Calu3 (cell line): ENCODE data around the gene NBAS. TPM values are rescaled to one million over a fixed set of nuclear protein-coding genes. Genes with fewer than 3 reads are reported as not detected.

Experiments used
- BruUV-seq: library from RNA; stranded (reverse); fragments of 400-500 nt; replicated peaks from 2 replicates; lab custom pipeline; 2021; lab: Mats Ljungman, UMichigan
- CTCF ChIA-PET: fragments of 300-600 bp; sonication (Branson Sonifier 250); formaldehyde crosslinking; loops from one replicate; lab custom pipeline; 2022; ENCODE audit warnings: antibody characterized with exemption; lab: Charles Lee
- DNase-seq: peaks from one replicate; pipeline ENCODE4 v3.0.0; 2022
- H3K27ac Mint-ChIP-seq: one replicate; pipeline ENCODE4 v1.8.0; 2022; ENCODE audit warnings: mixed read lengths; ENCODE audit not compliant: unreplicated experiment
- H3K27me3 Mint-ChIP-seq: one replicate; pipeline ENCODE4 v1.8.0; 2022; ENCODE audit warnings: mixed read lengths; ENCODE audit not compliant: unreplicated experiment
- H3K36me3 Mint-ChIP-seq: one replicate; pipeline ENCODE4 v1.8.0; 2022; ENCODE audit warnings: mild to moderate bottlenecking, moderate library complexity, mixed read lengths; ENCODE audit not compliant: insufficient read depth, unreplicated experiment
- H3K4me1 Mint-ChIP-seq: one replicate; pipeline ENCODE4 v1.8.0; 2022; ENCODE audit warnings: mild to moderate bottlenecking, low read depth, mixed read lengths; ENCODE audit not compliant: unreplicated experiment
- H3K4me3 Mint-ChIP-seq: one replicate; pipeline ENCODE4 v1.8.0; 2022; ENCODE audit warnings: mild to moderate bottlenecking, low read depth, moderate library complexity, mixed read lengths; ENCODE audit not compliant: unreplicated experiment
- H3K9me3 Mint-ChIP-seq: one replicate; pipeline ENCODE4 v1.8.0; 2022; ENCODE audit warnings: low read depth, mixed read lengths; ENCODE audit not compliant: unreplicated experiment
- intact Hi-C: fragments of 100-400 bp; cut with micrococcal nuclease; formaldehyde crosslinking; loops from one replicate; pipeline ENCODE4 v1.10.0; 2022; ENCODE audit not compliant: unreplicated experiment
- total RNA-seq: library from RNA; stranded (reverse); gene quantifications from 2 replicates; pipeline ENCODE4 v1.2.3, GENCODE V29; 2022
- TF ChIP-seq, protein P1 (sequence below): fragments of 200-600 bp; IDR thresholded peaks from one replicate; pipeline ENCODE4 v1.8.0; 2022; ENCODE audit warnings: antibody characterized with exemption; ENCODE audit not compliant: unreplicated experiment

The NBAS gene
- total RNA-seq, 1 experiment from 2014 or later, result 30.4 TPM

- TF ChIP-seq, protein P1, sequence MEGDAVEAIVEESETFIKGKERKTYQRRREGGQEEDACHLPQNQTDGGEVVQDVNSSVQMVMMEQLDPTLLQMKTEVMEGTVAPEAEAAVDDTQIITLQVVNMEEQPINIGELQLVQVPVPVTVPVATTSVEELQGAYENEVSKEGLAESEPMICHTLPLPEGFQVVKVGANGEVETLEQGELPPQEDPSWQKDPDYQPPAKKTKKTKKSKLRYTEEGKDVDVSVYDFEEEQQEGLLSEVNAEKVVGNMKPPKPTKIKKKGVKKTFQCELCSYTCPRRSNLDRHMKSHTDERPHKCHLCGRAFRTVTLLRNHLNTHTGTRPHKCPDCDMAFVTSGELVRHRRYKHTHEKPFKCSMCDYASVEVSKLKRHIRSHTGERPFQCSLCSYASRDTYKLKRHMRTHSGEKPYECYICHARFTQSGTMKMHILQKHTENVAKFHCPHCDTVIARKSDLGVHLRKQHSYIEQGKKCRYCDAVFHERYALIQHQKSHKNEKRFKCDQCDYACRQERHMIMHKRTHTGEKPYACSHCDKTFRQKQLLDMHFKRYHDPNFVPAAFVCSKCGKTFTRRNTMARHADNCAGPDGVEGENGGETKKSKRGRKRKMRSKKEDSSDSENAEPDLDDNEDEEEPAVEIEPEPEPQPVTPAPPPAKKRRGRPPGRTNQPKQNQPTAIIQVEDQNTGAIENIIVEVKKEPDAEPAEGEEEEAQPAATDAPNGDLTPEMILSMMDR, result no peak
- peaks cover 6% of the 10 kb centered on the region for H3K36me3 Mint-ChIP-seq
- intact Hi-C loops, result no loop called here
- H3K27me3 Mint-ChIP-seq, result no peaks in the 10 kb centered on the region
- CTCF ChIA-PET, result no interaction called here
- BruUV-seq, result no TSS peak
- H3K4me3 Mint-ChIP-seq, result no peak overlapping the region
- no peaks in the 10 kb centered on the region for H3K4me1 Mint-ChIP-seq
- no peaks in the 10 kb centered on the region for H3K9me3 Mint-ChIP-seq
- DNase-seq, result no peak
- no peak overlapping the region for H3K27ac Mint-ChIP-seq
These were observed 206.4 kb downstream of the NBAS start for GRCh38 chr2:15354596-15355366.

- CTCF ChIA-PET, result no interaction called here
- Mint-ChIP-seq H3K36me3 (peaks cover 6% of the 10 kb centered on the region), H3K27ac (no peak overlapping the region), H3K4me1 (no peaks in the 10 kb centered on the region), H3K4me3 (no peak overlapping the region), H3K9me3 (no peaks in the 10 kb centered on the region), H3K27me3 (no peaks in the 10 kb centered on the region)
- BruUV-seq, result no TSS peak
- DNase-seq, result no peak
- TF ChIP-seq, protein P1, result no peak
- intact Hi-C loops, result no loop called here
These were observed 208.8 kb downstream of the NBAS start for GRCh38 chr2:15352363-15352762.

GRCh38 chr2:15348636-15349035 lies 212.5 kb downstream of the NBAS start:
- Mint-ChIP-seq H3K36me3 (peaks cover 6% of the 10 kb centered on the region), H3K27ac (no peak overlapping the region), H3K4me3 (no peak overlapping the region), H3K9me3 (no peaks in the 10 kb centered on the region), H3K27me3 (no peaks in the 10 kb centered on the region), H3K4me1 (peaks cover 15% of the 10 kb centered on the region)
- no TSS peak for BruUV-seq
- TF ChIP-seq, protein P1, result no peak
- intact Hi-C loops, result no loop called here
- CTCF ChIA-PET, result no interaction called here
- DNase-seq, result no peak

GRCh38 chr2:15348045-15348444 lies 213.1 kb downstream of the NBAS start:
- no peak overlapping the region for H3K4me3 Mint-ChIP-seq
- BruUV-seq, result no TSS peak
- intact Hi-C loops, result no loop called here
- H3K9me3 Mint-ChIP-seq, result no peaks in the 10 kb centered on the region
- TF ChIP-seq, protein P1, result no peak
- no peak for DNase-seq
- H3K36me3 Mint-ChIP-seq, result peaks cover 6% of the 10 kb centered on the region
- H3K4me1 Mint-ChIP-seq, result peaks cover 15% of the 10 kb centered on the region
- H3K27ac Mint-ChIP-seq, result no peak overlapping the region
- CTCF ChIA-PET, result no interaction called here
- no peaks in the 10 kb centered on the region for H3K27me3 Mint-ChIP-seq
